ENCODE data around the gene NUDT5. TPM values are rescaled to one million over a fixed set of nuclear protein-coding genes. Genes with fewer than 3 reads are reported as not detected.

NUDT5 gene
- total RNA-seq, 1 experiment from 2014 or later, result 54.0 TPM

DNA sequence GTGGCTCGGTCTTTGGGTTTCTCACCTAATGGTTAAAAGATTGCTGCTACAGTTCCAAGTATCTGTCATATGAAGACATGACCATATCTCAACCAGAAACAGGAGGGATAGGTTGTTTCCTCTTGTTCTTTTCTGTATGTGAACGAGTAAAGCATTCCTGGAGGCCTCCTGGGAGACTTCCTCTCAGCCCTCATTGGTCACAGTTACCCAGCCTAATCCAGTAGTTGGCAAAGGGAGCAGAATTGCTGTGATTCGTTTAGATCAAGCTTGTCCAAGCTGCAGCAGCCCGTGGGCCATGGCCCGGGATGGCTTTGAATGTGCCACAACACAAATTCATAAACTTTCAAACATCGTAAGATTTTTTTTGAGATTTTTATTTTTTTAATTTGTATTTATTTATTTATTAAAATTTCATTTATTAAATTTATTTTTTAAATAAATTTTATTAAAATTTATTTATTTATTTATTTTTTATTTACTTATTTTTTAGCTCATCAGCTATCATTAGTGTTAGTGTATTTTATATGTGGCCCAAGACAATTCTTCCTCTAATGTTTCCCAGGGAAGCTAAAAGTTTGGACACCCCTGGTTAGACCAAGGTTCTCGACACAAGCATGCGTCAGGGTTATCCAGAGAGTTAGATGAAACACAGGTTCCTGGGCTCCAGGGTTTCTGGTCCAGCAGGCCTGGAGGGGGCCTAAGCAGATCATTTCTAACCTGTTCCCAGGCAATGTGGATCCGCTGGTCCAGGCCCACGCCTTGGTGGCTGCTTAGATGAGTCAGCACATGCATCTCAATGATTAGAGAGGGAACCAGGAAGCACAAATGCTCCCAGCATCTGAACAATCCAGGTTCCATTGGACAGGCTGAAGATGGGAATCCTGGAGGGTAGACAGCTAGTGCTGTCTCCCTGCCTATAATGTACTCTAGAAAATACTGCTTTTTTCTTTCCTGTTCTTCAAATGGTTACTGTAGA lies 25.9 kb upstream of the NUDT5 start:
- DNase-seq (ENCODE audit: low read depth, low spot score) (no peak), ATAC-seq (no peak)
- intact Hi-C loops (cut with micrococcal nuclease; ENCODE audit: unreplicated experiment) (no loop called here), in situ Hi-C loops (cut with HindIII; ENCODE audit: low pct_unique_long_range_greater_than_20kb, low sequenced_read_pairs) (no loop called here)
- Histone ChIP-seq H3K27me3 (ENCODE audit: control insufficient read depth, insufficient read depth, low read length) (no peaks in the 10 kb centered on the region), H3K4me1 (ENCODE audit: control insufficient read depth, insufficient read depth, low read length) (no peaks in the 10 kb centered on the region), H3K36me3 (ENCODE audit: control insufficient read depth, insufficient read depth, low read length) (peaks cover 8% of the 10 kb centered on the region), H3K27ac (ENCODE audit: low read length) (no peak overlapping the region), H3K4me3 (ENCODE audit: low read depth in 2 of 2, low read length in 2 of 2) (no peak overlapping the region), H3K9me3 (ENCODE audit: control insufficient read depth, insufficient read depth, low read depth, low read length) (no peaks in the 10 kb centered on the region)
- BruUV-seq (replicated peaks), result no TSS peak
- no peak for TF ChIP-seq SIN3A (IDR thresholded peaks at IDR 0.05; ENCODE audit: borderline replicate concordance, insufficient read depth, low read depth, low read length)
- TF ChIP-seq, protein P1, sequence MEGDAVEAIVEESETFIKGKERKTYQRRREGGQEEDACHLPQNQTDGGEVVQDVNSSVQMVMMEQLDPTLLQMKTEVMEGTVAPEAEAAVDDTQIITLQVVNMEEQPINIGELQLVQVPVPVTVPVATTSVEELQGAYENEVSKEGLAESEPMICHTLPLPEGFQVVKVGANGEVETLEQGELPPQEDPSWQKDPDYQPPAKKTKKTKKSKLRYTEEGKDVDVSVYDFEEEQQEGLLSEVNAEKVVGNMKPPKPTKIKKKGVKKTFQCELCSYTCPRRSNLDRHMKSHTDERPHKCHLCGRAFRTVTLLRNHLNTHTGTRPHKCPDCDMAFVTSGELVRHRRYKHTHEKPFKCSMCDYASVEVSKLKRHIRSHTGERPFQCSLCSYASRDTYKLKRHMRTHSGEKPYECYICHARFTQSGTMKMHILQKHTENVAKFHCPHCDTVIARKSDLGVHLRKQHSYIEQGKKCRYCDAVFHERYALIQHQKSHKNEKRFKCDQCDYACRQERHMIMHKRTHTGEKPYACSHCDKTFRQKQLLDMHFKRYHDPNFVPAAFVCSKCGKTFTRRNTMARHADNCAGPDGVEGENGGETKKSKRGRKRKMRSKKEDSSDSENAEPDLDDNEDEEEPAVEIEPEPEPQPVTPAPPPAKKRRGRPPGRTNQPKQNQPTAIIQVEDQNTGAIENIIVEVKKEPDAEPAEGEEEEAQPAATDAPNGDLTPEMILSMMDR (IDR thresholded peaks at IDR 0.05), result no peak
- TF ChIP-seq TCF7L2 (IDR thresholded peaks at IDR 0.05; ENCODE audit: low read depth, low read length), result no peak
- TF ChIP-seq, protein P2, sequence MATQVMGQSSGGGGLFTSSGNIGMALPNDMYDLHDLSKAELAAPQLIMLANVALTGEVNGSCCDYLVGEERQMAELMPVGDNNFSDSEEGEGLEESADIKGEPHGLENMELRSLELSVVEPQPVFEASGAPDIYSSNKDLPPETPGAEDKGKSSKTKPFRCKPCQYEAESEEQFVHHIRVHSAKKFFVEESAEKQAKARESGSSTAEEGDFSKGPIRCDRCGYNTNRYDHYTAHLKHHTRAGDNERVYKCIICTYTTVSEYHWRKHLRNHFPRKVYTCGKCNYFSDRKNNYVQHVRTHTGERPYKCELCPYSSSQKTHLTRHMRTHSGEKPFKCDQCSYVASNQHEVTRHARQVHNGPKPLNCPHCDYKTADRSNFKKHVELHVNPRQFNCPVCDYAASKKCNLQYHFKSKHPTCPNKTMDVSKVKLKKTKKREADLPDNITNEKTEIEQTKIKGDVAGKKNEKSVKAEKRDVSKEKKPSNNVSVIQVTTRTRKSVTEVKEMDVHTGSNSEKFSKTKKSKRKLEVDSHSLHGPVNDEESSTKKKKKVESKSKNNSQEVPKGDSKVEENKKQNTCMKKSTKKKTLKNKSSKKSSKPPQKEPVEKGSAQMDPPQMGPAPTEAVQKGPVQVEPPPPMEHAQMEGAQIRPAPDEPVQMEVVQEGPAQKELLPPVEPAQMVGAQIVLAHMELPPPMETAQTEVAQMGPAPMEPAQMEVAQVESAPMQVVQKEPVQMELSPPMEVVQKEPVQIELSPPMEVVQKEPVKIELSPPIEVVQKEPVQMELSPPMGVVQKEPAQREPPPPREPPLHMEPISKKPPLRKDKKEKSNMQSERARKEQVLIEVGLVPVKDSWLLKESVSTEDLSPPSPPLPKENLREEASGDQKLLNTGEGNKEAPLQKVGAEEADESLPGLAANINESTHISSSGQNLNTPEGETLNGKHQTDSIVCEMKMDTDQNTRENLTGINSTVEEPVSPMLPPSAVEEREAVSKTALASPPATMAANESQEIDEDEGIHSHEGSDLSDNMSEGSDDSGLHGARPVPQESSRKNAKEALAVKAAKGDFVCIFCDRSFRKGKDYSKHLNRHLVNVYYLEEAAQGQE (IDR thresholded peaks at IDR 0.05; ENCODE audit: insufficient read depth in 1 of 2, low read depth in 2 of 2, low read length in 1 of 2), result no peak
- no peak for TF ChIP-seq POLR2AphosphoS5 (IDR thresholded peaks at IDR 0.05; ENCODE audit: low read depth, low read length)
- ChIA-PET POLR2A (no interaction called here), CTCF (no interaction called here)

DNA sequence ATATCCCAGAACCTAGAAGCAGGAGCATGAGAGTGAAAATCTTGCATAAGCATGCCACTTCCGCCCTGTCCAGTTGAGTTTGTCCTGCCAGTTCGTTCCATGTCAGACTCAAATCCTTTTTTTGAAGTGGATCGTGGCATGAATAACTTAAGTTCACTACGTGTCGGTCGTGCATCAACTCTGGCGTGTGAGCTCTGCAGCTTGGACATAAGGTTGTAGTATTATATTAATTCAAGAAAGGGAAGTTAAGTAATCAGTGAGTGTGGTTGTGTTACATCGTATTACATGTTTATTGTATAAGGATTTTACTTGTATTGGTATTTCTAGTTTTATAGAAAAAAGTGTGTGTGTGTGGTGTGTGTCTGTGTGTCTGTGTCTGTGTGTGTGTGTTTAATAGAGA lies 23.3 kb upstream of the NUDT5 start:
- Histone ChIP-seq H3K36me3 (ENCODE audit: control insufficient read depth, insufficient read depth, low read length) (peaks cover 14% of the 10 kb centered on the region), H3K4me3 (ENCODE audit: low read depth in 2 of 2, low read length in 2 of 2) (no peak overlapping the region), H3K9me3 (ENCODE audit: control insufficient read depth, insufficient read depth, low read depth, low read length) (no peaks in the 10 kb centered on the region), H3K4me1 (ENCODE audit: control insufficient read depth, insufficient read depth, low read length) (no peaks in the 10 kb centered on the region), H3K27me3 (ENCODE audit: control insufficient read depth, insufficient read depth, low read length) (no peaks in the 10 kb centered on the region), H3K27ac (ENCODE audit: low read length) (no peak overlapping the region)
- intact Hi-C loops (cut with micrococcal nuclease; ENCODE audit: unreplicated experiment) (no loop called here), in situ Hi-C loops (cut with HindIII; ENCODE audit: low pct_unique_long_range_greater_than_20kb, low sequenced_read_pairs) (no loop called here)
- ChIA-PET POLR2A (interaction anchor here (0.5 kb wide), 1 partner anchor 31 kb away, joined by 3 read pairs; no protein-coding TSS in a partner anchor), CTCF (no interaction called here)
- DNase-seq (ENCODE audit: low read depth, low spot score), result no peak
- no TSS peak for BruUV-seq (replicated peaks)
- no peak for TF ChIP-seq TCF7L2 (IDR thresholded peaks at IDR 0.05; ENCODE audit: low read depth, low read length)
- TF ChIP-seq POLR2AphosphoS5 (IDR thresholded peaks at IDR 0.05; ENCODE audit: low read depth, low read length), result no peak
- TF ChIP-seq SIN3A (IDR thresholded peaks at IDR 0.05; ENCODE audit: borderline replicate concordance, insufficient read depth, low read depth, low read length), result no peak
- TF ChIP-seq, protein P2 (IDR thresholded peaks at IDR 0.05; ENCODE audit: insufficient read depth in 1 of 2, low read depth in 2 of 2, low read length in 1 of 2), result no peak
- TF ChIP-seq, protein P1 (IDR thresholded peaks at IDR 0.05), result no peak
- ATAC-seq, result no peak
